HepG2 (cell line): ENCODE results near the gene PIK3R1. TPM values are rescaled to one million over a fixed set of nuclear protein-coding genes. Genes with fewer than 3 reads are reported as not detected.

ENCODE experiments used
- HNF1A ChIP-seq, 2 experiments: sonication (generic) in 1 of 2; formaldehyde crosslinking in 1 of 2; IDR thresholded peaks; 2 replicates each; pipeline versions ENCODE4 v1.4.0 to v1.6.1; 2016 to 2020; ENCODE audit warnings: borderline replicate concordance in 1 of 2, low read depth in 1 of 2, mild to moderate bottlenecking in 1 of 2, missing genetic modification reagents in 1 of 2
- REPIN1 ChIP-seq: sonication (generic); formaldehyde crosslinking; IDR thresholded peaks from 2 replicates; pipeline ENCODE4 v1.8.0; 2022; ENCODE audit warnings: missing genetic modification reagents, low read depth, mild to moderate bottlenecking, borderline replicate concordance
- ZNF512B ChIP-seq: sonication (generic); formaldehyde crosslinking; IDR thresholded peaks from 2 replicates; pipeline ENCODE4 v1.5.1; 2020; ENCODE audit warnings: missing genetic modification reagents, mild to moderate bottlenecking, borderline replicate concordance
- ZNF572 ChIP-seq: sonication (generic); formaldehyde crosslinking; IDR thresholded peaks from 2 replicates; pipeline ENCODE4 v1.5.1; 2020; ENCODE audit warnings: mild to moderate bottlenecking, missing genetic modification reagents
- ZNF605 ChIP-seq: sonication (generic); formaldehyde crosslinking; IDR thresholded peaks from 2 replicates; pipeline ENCODE4 v1.8.0; 2022; ENCODE audit warnings: mild to moderate bottlenecking, missing genetic modification reagents
- ZNF792 ChIP-seq: IDR thresholded peaks from 2 replicates; pipeline ENCODE4 v1.6.1; 2016
- ZSCAN12 ChIP-seq: sonication (generic); formaldehyde crosslinking; IDR thresholded peaks from 2 replicates; pipeline ENCODE4 v1.9.0; 2021; ENCODE audit warnings: mild to moderate bottlenecking, missing genetic modification reagents
- polyA plus RNA-seq, 8 experiments: library from polyadenylated mRNA; depleted of rRNA in 3 of 8; stranded (reverse) in 7 of 8; unstranded in 1 of 8; fragments of >200 nt; fragmentation: Illumina TruSeq in 4 of 8; extraction: Trizol in 4 of 8; gene quantifications; 2 replicates each; pipeline versions ENCODE4 v1.2.1 to v1.2.3, GENCODE V29; 2011 to 2016; ENCODE audit warnings: low read depth in 4 of 8, missing spikeins in 1 of 8, mixed read lengths in 1 of 8; ENCODE audit not compliant: insufficient read depth in 1 of 8
- total RNA-seq, 5 experiments: library from RNA; depleted of rRNA; stranded (reverse); fragments of >200 nt; fragmentation: Illumina TruSeq; extraction: Trizol; gene quantifications; 2 replicates each; pipeline ENCODE4 v1.2.3, GENCODE V29; 2016; ENCODE audit warnings: low read depth in 1 of 5

PIK3R1 gene
- total and polyA plus RNA-seq, 2 of the 13 experiments (the other 11 are each of a cell fraction or from before 2014, with no cell fraction given), result 8.4 to 21.3 TPM

DNA sequence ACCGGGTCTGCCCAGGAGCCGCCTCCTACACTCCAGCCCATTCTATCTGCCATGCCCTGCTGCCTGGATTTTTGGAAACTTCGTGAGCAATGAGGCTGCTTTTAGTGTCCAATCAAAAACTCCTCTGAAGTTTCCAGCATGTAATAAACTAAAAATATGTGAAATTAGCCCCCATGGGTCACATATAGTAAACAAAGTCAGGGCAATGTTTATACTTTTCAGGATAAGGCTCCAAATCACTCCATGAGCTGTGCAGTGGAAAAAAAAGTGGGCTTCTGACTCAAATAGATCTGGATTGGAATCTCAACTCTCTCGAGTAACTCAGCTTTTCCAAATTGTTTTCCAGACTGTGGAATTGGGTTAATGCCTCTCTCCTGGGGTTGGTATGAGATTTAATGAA, 68.2 kb downstream of the PIK3R1 start (continued):
- TF ChIP-seq HNF1A (IDR thresholded peaks at IDR 0.05; ENCODE audit: low read depth) (no peak), HNF1A (CRISPR knock-in tag; IDR thresholded peaks at IDR 0.05; ENCODE audit: borderline replicate concordance) (no peak), ZNF605 (CRISPR knock-in tag) (no peak), ZNF512B (CRISPR knock-in tag) (no peak), REPIN1 (CRISPR knock-in tag) (no peak), ZNF792 (CRISPR knock-in tag) (no peak), ZNF572 (CRISPR knock-in tag) (no peak), ZSCAN12 (CRISPR knock-in tag) (no peak)
